Lower leg skin (tissue), 4 donors: ENCODE measurements around the gene CITED1. TPM values are rescaled to one million over a fixed set of nuclear protein-coding genes. Genes with fewer than 3 reads are reported as not detected.

Source experiments
- DNase-seq, 2 donors: peaks; one replicate each; pipeline ENCODE4 v3.0.0-alpha.2; 2019; ENCODE audit warnings: low spot score in 2 of 2
- H3K4me3 ChIP-seq: fragments of 200-600 bp; sonication (generic); 2 replicates; pipeline ENCODE4 v1.5.1; 2017; ENCODE audit warnings: mild to moderate bottlenecking, low read depth; ENCODE audit not compliant: poor library complexity, severe bottlenecking
- CTCF ChIP-seq, 3 donors: fragments of 450-650 bp; IDR thresholded peaks; one replicate each; pipeline ENCODE4 v1.5.1; 2016; ENCODE audit warnings: antibody characterized with exemption in 3 of 3, mild to moderate bottlenecking in 3 of 3, moderate library complexity in 2 of 3
- POLR2A ChIP-seq, 2 donors: fragments of 450-650 bp; IDR thresholded peaks; one replicate each; pipeline ENCODE4 v1.6.1; 2016 to 2017; ENCODE audit warnings: antibody characterized with exemption in 2 of 2, mild to moderate bottlenecking in 1 of 2, moderate library complexity in 1 of 2
- WGBS, 2 donors: methylation state at CpG; one replicate each; pipeline ENCODE4 v1.1.5; 2018; 5-methylcytosine and 5-hydroxymethylcytosine counted together
- intact Hi-C: fragments of 100-400 bp; cut with DNase I; formaldehyde crosslinking; loops from one replicate; pipeline ENCODE4 v1.15.0; 2023; ENCODE audit warnings: low total_unique reads
- total RNA-seq, 4 donors: library from RNA; depleted of rRNA; stranded (reverse); fragments of >200 nt; gene quantifications; one replicate each; pipeline ENCODE4 v1.1.0, GENCODE V29; 2016

Gene CITED1
- total RNA-seq, 4 donors from 2014 or later, result 0.96 to 2.7 (median 1.3) TPM; not detected in 1

DNA sequence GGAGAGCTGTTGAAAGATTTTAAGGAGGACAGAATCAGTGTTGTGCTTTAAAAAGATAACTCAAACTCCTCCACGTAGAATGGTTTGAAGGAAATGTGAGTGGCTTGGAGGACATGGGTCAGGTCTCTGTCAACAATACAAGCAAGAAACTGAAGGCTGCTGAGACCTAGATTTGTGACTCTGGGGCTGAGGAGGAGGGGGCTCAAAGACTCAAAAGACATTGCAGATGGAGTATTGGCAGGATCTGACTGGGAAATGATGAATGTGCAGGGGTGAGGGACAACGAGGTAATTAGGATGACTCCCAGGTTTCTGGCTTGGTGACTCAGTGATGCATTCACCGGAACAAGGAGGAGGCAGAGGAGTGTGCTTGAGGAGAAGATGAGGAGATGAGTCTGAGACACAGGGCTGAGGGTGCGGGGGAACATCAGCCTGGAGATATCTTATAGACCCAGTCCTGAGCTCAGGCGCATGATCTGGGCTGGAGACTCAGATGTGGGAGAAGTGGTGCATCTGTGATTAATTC is 25.3 kb downstream of the CITED1 start:
- 53 to 60% methylated on average over 5 of the region's 5 CpGs for WGBS, 2 donors
- H3K4me3 ChIP-seq, result no peak overlapping the region
- DNase-seq, result peak in 1 of 2 donors; percentile 57
- TF ChIP-seq CTCF (IDR thresholded peaks at IDR 0.05) (no peak), POLR2A (IDR thresholded peaks at IDR 0.05) (no peak)
- intact Hi-C loops, result no loop called here

- no peak for TF ChIP-seq POLR2A (IDR thresholded peaks at IDR 0.05)
- TF ChIP-seq CTCF (IDR thresholded peaks at IDR 0.05), result no peak
- DNase-seq, result no peak
- H3K4me3 ChIP-seq, result peak overlapping the region; percentile 66
- WGBS, 2 donors, result 0 to 2% methylated on average over 8 to 13 of the region's 18 CpGs
- intact Hi-C loops, result no loop called here
Observed at GRCh38 chrX:72276478-72276953, 29.2 kb downstream of the CITED1 start.

DNA sequence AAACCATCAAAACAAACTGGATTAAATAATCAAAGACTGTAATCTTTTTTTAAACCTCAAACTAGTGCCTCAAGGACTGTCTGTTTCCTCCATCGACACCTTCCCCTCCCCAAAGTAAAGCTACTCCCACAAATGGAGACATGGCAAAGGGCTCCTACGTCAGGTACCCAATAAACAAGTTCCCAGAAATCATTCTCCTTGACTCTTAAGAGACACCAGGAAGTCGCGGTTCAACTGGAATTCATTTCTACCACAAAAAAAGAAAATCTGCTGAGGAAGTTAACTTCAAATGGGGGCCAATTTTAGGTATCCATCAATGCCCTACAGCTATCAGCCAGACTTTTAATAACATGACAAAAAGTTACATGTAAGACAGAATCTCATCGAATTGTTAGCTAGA is 31.2 kb downstream of the CITED1 start:
- DNase-seq, result no peak
- no peak overlapping the region for H3K4me3 ChIP-seq
- TF ChIP-seq POLR2A (IDR thresholded peaks at IDR 0.05) (no peak), CTCF (IDR thresholded peaks at IDR 0.05) (no peak)
- intact Hi-C loops, result no loop called here
- 42 to 70% methylated on average over 5 of the region's 5 CpGs for WGBS, 2 donors

- no peak for DNase-seq
- intact Hi-C loops, result no loop called here
- H3K4me3 ChIP-seq, result no peak overlapping the region
- 85 to 86% methylated on average over 6 of the region's 6 CpGs for WGBS, 2 donors
- TF ChIP-seq CTCF (IDR thresholded peaks at IDR 0.05) (no peak), POLR2A (IDR thresholded peaks at IDR 0.05) (no peak)
Observed at GRCh38 chrX:72273718-72274117, 32.0 kb downstream of the CITED1 start.

- no peak overlapping the region for H3K4me3 ChIP-seq
- intact Hi-C loops, result no loop called here
- no peak for DNase-seq
- WGBS, 2 donors, result 58 to 65% methylated on average over 3 of the region's 3 CpGs
- TF ChIP-seq POLR2A (IDR thresholded peaks at IDR 0.05) (no peak), CTCF (IDR thresholded peaks at IDR 0.05) (no peak)
Observed at GRCh38 chrX:72272868-72273267, 32.8 kb downstream of the CITED1 start.

DNA sequence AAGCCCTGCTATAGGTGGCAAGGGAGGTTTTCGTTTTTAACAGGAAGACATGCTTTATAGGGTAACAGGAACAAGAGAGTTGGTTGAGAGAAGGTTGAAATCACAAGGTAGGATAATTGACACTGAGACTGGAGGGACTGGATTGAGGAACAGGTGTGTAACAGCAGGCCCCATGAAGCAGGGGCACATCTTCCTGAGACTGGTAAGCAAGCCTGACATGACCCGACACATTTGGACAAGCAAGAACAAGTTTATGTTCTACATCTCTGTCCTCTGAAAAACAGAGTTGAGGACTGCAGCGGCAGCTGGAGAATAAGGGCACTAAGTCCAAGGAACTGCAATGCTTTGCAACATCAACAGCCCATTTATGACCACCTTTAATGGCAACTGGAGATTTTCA is 33.9 kb downstream of the CITED1 start:
- intact Hi-C loops, result no loop called here

More for the DNA sequence above, 33.9 kb downstream of the CITED1 start:
- H3K4me3 ChIP-seq, result no peak overlapping the region
- no peak for TF ChIP-seq CTCF (IDR thresholded peaks at IDR 0.05)
- TF ChIP-seq POLR2A (IDR thresholded peaks at IDR 0.05), result no peak
- 48 to 81% methylated on average over 3 of the region's 3 CpGs for WGBS, 2 donors
- DNase-seq, result no peak
